K562 (cell line): Measurements from ENCODE around the gene SRPK1. TPM values are rescaled to one million over a fixed set of nuclear protein-coding genes. Genes with fewer than 3 reads are reported as not detected.

ENCODE experiments used
- ATAC-seq: fragments of 200-7000 bp; cut with Tn5 transposase; 3 replicates; pipeline ENCODE4 v1.9.1; 2020; ENCODE audit warnings: moderate library complexity
- BruUV-seq: library from RNA; stranded (reverse); fragments of 400-500 nt; replicated peaks from 2 replicates; lab custom pipeline; 2021; lab: Mats Ljungman, UMichigan
- CTCF ChIA-PET: fragments of 300-600 bp; formaldehyde crosslinking; extraction: SDS; loops from one replicate; lab custom pipeline; 2021; ENCODE audit warnings: low intra/inter-chr PET ratio; lab: Yijun Ruan, JAX
- POLR2A ChIA-PET: fragments of 300-600, 350-650 bp; sonication (Branson Sonifier 250); formaldehyde crosslinking; extraction: SDS; loops from one replicate; lab custom pipeline; 2021; ENCODE audit warnings: antibody characterized with exemption, inconsistent platforms; lab: Yijun Ruan, JAX
- DNase-seq, 4 experiments: peaks; one replicate each; pipeline versions ENCODE4 v3.0.0 to v3.0.0-alpha.2; 2011 to 2018; ENCODE audit warnings: low spot score in 3 of 4, mixed read lengths in 3 of 4; ENCODE audit errors: extremely low read depth in 1 of 4
- FAIRE-seq: peaks from 2 replicates; lab custom pipeline; 2011; peaks lifted over from hg19 to GRCh38; lab: Jason Lieb, UNC
- H2AFZ ChIP-seq: 2 replicates; pipeline ENCODE4 v1.6.0; 2011; ENCODE audit warnings: low read depth, low read length, control low read depth, inconsistent platforms
- H3K27ac ChIP-seq: fragments of 200-600 bp; 3 replicates; pipeline ENCODE4 v1.8.0; 2011; ENCODE audit warnings: low read depth, mild to moderate bottlenecking, control low read depth, inconsistent platforms, low read length, moderate library complexity, mixed read lengths; ENCODE audit errors: extremely low read depth
- H3K27me3 ChIP-seq, 2 experiments: fragments of 300-600 bp in 1 of 2; 2 replicates in 1 of 2; 3 replicates in 1 of 2; pipeline versions ENCODE4 v1.6.0 to v1.8.0; 2011; ENCODE audit warnings: inconsistent platforms in 2 of 2, low read length in 2 of 2, mild to moderate bottlenecking in 1 of 2, mixed read lengths in 1 of 2, moderate library complexity in 1 of 2; ENCODE audit not compliant: control insufficient read depth in 2 of 2, insufficient read depth in 2 of 2
- H3K36me3 ChIP-seq: fragments of 300-600 bp; 3 replicates; pipeline ENCODE4 v1.8.0; 2011; ENCODE audit warnings: mild to moderate bottlenecking, low read length, inconsistent platforms; ENCODE audit not compliant: control insufficient read depth, insufficient read depth
- H3K4me1 ChIP-seq, 2 experiments: fragments of 200-600 bp in 1 of 2; replicated peaks in 1 of 2; 2 replicates in 1 of 2; 3 replicates in 1 of 2; pipeline versions ENCODE4 v1.5.1 to v1.8.0; 2011; ENCODE audit warnings: inconsistent platforms in 2 of 2, low read length in 2 of 2, mild to moderate bottlenecking in 1 of 2, mixed read lengths in 1 of 2, moderate library complexity in 1 of 2; ENCODE audit not compliant: control insufficient read depth in 2 of 2, insufficient read depth in 2 of 2
- H3K4me2 ChIP-seq: 2 replicates; pipeline ENCODE4 v1.6.1; 2011; ENCODE audit warnings: low read length, control low read depth, inconsistent platforms, mixed read lengths; ENCODE audit not compliant: insufficient read depth
- H3K4me3 ChIP-seq: fragments of 200-600 bp; sonication (generic), shearing (Covaris generic); 2 replicates; pipeline ENCODE4 v1.5.1; 2016; ENCODE audit warnings: control low read depth, inconsistent platforms
- H3K79me2 ChIP-seq: fragments of 200-600 bp; 3 replicates; pipeline ENCODE4 v1.8.0; 2011; ENCODE audit warnings: low read length, inconsistent platforms; ENCODE audit not compliant: control insufficient read depth, insufficient read depth
- H3K9ac ChIP-seq, 2 experiments: 2 replicates each; pipeline versions ENCODE4 v1.6.0 to v1.6.1; 2011; ENCODE audit warnings: low read depth in 2 of 2, low read length in 2 of 2, control low read depth in 1 of 2, inconsistent platforms in 1 of 2, mild to moderate bottlenecking in 1 of 2, mixed read lengths in 1 of 2; ENCODE audit not compliant: insufficient read depth in 1 of 2
- H3K9me1 ChIP-seq: one replicate; pipeline ENCODE4 v1.6.0; 2011; ENCODE audit warnings: inconsistent platforms, mild to moderate bottlenecking, low read length, moderate library complexity; ENCODE audit not compliant: control insufficient read depth, insufficient read depth
- H3K9me3 ChIP-seq: replicated peaks from 2 replicates; pipeline ENCODE4 v1.5.1; 2011; ENCODE audit warnings: low read depth, low read length, inconsistent platforms; ENCODE audit not compliant: control insufficient read depth, insufficient read depth
- H4K20me1 ChIP-seq: replicated peaks from 2 replicates; pipeline ENCODE4 v1.6.1; 2011; ENCODE audit warnings: low read length, inconsistent platforms, mixed read lengths; ENCODE audit not compliant: control insufficient read depth, insufficient read depth
- FOXK1 ChIP-seq: sonication (generic); formaldehyde crosslinking; IDR thresholded peaks from 2 replicates; pipeline ENCODE4 v1.8.0; 2022; ENCODE audit warnings: missing genetic modification reagents, mild to moderate bottlenecking, borderline replicate concordance
- NR2C1 ChIP-seq, 2 experiments: fragments of 450-650 bp; IDR thresholded peaks; 2 replicates each; pipeline ENCODE4 v1.6.1; 2017; ENCODE audit warnings: mild to moderate bottlenecking in 2 of 2, antibody characterized with exemption in 1 of 2, inconsistent platforms in 1 of 2, missing compliant biosample characterization in 1 of 2, missing genetic modification characterization in 1 of 2
- SIN3A ChIP-seq, 2 experiments: fragments of 150-350 bp in 1 of 2; IDR thresholded peaks; 2 replicates each; pipeline ENCODE4 v1.6.1; 2011 to 2016; ENCODE audit warnings: borderline replicate concordance in 2 of 2, low read depth in 2 of 2, low read length in 2 of 2, mild to moderate bottlenecking in 2 of 2, moderate library complexity in 2 of 2; ENCODE audit not compliant: control insufficient read depth in 1 of 2
- ZNF436 ChIP-seq: fragments of 250-450, 450-650 bp; sonication (Bioruptor Pico); formaldehyde crosslinking; IDR thresholded peaks from 2 replicates; pipeline ENCODE4 v1.7.0; 2020; ENCODE audit warnings: mild to moderate bottlenecking
- ZNF77 ChIP-seq: fragments of 250-450 bp; sonication (Bioruptor Pico); IDR thresholded peaks from 2 replicates; pipeline ENCODE4 v1.5.0; 2020
- WGBS: fragments of 100-300 bp; shearing (Covaris generic); methylation state at CpG from one replicate; pipeline ENCODE4 v1.1.6; 2016; ENCODE audit warnings: low coverage, mixed read lengths; ENCODE audit not compliant: insufficient coverage; ENCODE audit errors: missing lambda C conversion rate; 5-methylcytosine and 5-hydroxymethylcytosine counted together
- in situ Hi-C: fragments of 300-500 bp; cut with MboI; formaldehyde crosslinking; loops from 4 replicates; pipeline ENCODE4 v1.15.0; 2018; ENCODE audit warnings: inconsistent platforms, mixed read lengths
- intact Hi-C: fragments of 100-400 bp; cut with micrococcal nuclease; formaldehyde crosslinking; loops from 2 replicates; pipeline ENCODE4 v1.14.2; 2022
- polyA plus RNA-seq, 8 experiments: library from polyadenylated mRNA; depleted of rRNA in 4 of 8; stranded (reverse) in 5 of 8; unstranded in 3 of 8; fragments of >200 nt; fragmentation: Nextera tagmentation in 2 of 8; fragmentation: Illumina TruSeq in 1 of 8; extraction: Ambion mirVana in 2 of 8; extraction: Trizol in 1 of 8; gene quantifications; 2 replicates each; pipeline versions ENCODE4 v1.2.1 to v1.2.3, GENCODE V29; 2011 to 2014; ENCODE audit warnings: inconsistent platforms in 1 of 8, missing spikeins in 1 of 8
- total RNA-seq, 7 experiments: library from RNA; depleted of rRNA in 6 of 7; stranded (reverse); fragments of >200 nt in 6 of 7; fragmentation: Illumina TruSeq in 2 of 7; extraction: Trizol in 2 of 7; gene quantifications; 2 replicates each; pipeline versions ENCODE4 v1.2.1 to v1.2.3, GENCODE V29; 2011 to 2021; ENCODE audit warnings: low replicate concordance in 1 of 7

SRPK1 gene
- total and polyA plus RNA-seq, 9 of the 15 experiments (the other 6 are each of a cell fraction or from before 2014, with no cell fraction given) = 99.6 to 185 (median 159) TPM

DNA sequence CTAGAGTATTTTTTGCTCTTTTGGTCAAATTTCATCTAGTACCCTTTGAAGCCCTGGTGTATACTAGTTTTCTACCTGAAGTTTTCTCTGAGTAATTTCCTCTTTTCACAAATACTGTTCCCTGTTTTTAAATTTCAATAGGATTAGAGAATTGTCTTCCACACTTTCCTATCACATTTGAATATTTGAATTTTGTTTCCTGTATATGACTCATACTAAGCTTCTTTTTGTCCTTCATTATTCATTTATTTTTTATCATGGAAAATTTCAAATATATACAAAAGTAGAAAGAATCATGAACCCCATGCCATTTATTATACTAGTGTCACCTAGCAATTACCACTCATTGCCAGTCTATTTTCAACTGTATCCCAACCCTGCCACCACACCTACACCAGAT lies 63.0 kb downstream of the SRPK1 start (continued):
- TF ChIP-seq SIN3A (IDR thresholded peaks at IDR 0.05; ENCODE audit: borderline replicate concordance in 2 of 2, control insufficient read depth in 1 of 2, low read depth in 2 of 2, low read length in 2 of 2) (no peak), ZNF436 (no peak), ZNF77 (CRISPR knock-in tag) (no peak), FOXK1 (CRISPR knock-in tag) (no peak)

DNA sequence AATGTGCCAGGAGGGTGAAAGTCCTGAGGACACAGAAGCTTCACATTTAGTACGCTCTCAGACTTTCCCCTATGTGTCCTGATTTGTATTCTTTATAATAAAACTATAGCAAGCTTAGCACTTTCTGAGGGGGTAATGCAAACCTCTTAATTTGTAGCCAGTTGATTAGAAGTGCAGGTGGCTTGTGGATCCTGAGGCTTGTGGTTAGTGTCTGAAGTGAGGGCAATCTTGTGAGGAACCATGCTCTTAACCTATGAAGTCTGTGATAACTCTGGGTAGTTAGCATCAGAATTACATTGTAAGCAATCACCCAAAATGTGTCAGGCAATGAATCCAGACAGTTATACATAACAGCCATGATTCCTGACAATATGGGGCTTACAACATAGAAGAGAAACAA lies 64.6 kb downstream of the SRPK1 start:
- no TSS peak for BruUV-seq
- H3K79me2 ChIP-seq = no peaks in the 10 kb centered on the region
- DNase-seq = no peak
- intact Hi-C loops (no loop called here), in situ Hi-C loops (no loop called here)
- ATAC-seq = no peak
- H3K36me3 ChIP-seq = peaks cover 98% of the 10 kb centered on the region
- H3K4me1 ChIP-seq = no peaks in the 10 kb centered on the region
- H3K4me3 ChIP-seq = no peak overlapping the region
- no peaks in the 10 kb centered on the region for H3K9me1 ChIP-seq
- TF ChIP-seq NR2C1 (IDR thresholded peaks at IDR 0.05) (no peak), NR2C1 (tag; IDR thresholded peaks at IDR 0.05) (no peak)
- no peak for FAIRE-seq
- H3K27ac ChIP-seq = no peak overlapping the region
- no peaks in the 10 kb centered on the region for H3K9me3 ChIP-seq
- H3K27me3 ChIP-seq = no peaks in the 10 kb centered on the region
- no peaks in the 10 kb centered on the region for H4K20me1 ChIP-seq
- 100% methylated on average over 1 of the region's 1 CpG for WGBS
- POLR2A ChIA-PET = interaction anchor here (1.3 kb wide), 1 partner anchor 17 kb away, joined by 5 read pairs; no protein-coding TSS in a partner anchor
- H3K9ac ChIP-seq = no peak overlapping the region
- no peak overlapping the region for H2AFZ ChIP-seq
- H3K4me2 ChIP-seq = no peak overlapping the region
- CTCF ChIA-PET = no interaction called here
